NCI-H2196 treated with DMSO at 0.1 percent for 48 hours (cell line): ENCODE measurements around the gene PRCC.
A peak's percentile ranks its signal among the peaks of the same experiment; 100 is the strongest.

Source experiments
- DNase-seq: peaks from one replicate; lab custom pipeline; 2025; ENCODE audit not compliant: unreplicated experiment; lab: John Stamatoyannopoulos, UW

PRCC gene

GRCh38 chr1:156796340-156797097 is 29.2 kb downstream of the PRCC start:
- no peak for DNase-seq

- peak; percentile 55 for DNase-seq
Observed at GRCh38 chr1:156797212-156797871, 30.0 kb downstream of the PRCC start.

- peak; percentile 13 for DNase-seq
Observed at GRCh38 chr1:156801409-156802121, 34.2 kb downstream of the PRCC start.

GRCh38 chr1:156802421-156802935 is 35.1 kb downstream of the PRCC start:
- DNase-seq = no peak

- DNase-seq = no peak
Observed at GRCh38 chr1:156803086-156803851, 35.9 kb downstream of the PRCC start.

- no peak for DNase-seq
Observed at GRCh38 chr1:156804026-156804425, 36.7 kb downstream of the PRCC start.

GRCh38 chr1:156804572-156805243 is 37.4 kb downstream of the PRCC start:
- peak; percentile 76 for DNase-seq

- DNase-seq = no peak
Observed at GRCh38 chr1:156805766-156806511, 38.6 kb downstream of the PRCC start.

GRCh38 chr1:156806512-156807440 is 39.4 kb downstream of the PRCC start:
- no peak for DNase-seq

- DNase-seq = no peak
Observed at GRCh38 chr1:156807627-156808026, 40.3 kb downstream of the PRCC start.

GRCh38 chr1:156808186-156809030 is 41.1 kb downstream of the PRCC start:
- DNase-seq = no peak

- no peak for DNase-seq
Observed at GRCh38 chr1:156809281-156809680, 41.9 kb downstream of the PRCC start.

- no peak for DNase-seq
Observed at GRCh38 chr1:156809711-156810366, 42.5 kb downstream of the PRCC start.

- no peak for DNase-seq
Observed at GRCh38 chr1:156811168-156811567, 43.8 kb downstream of the PRCC start.

GRCh38 chr1:156812293-156812990 is 45.1 kb downstream of the PRCC start:
- DNase-seq = no peak

GRCh38 chr1:156813298-156813697 is 46.0 kb downstream of the PRCC start:
- no peak for DNase-seq
